Activated CD4-positive, alpha-beta T cell treated with anti-CD3 and anti-CD28 coated beads, Interleukin-2, amount 10 ng/mL, durations not matched to agents 7 days and 5 days (primary cell): ENCODE measurements around the gene ABHD17B. TPM values are rescaled to one million over a fixed set of nuclear protein-coding genes. Genes with fewer than 3 reads are reported as not detected.

Experiments used
- CTCF ChIA-PET: fragments of 350-600 bp; sonication (Branson Sonifier 250); formaldehyde crosslinking; loops from one replicate; lab custom pipeline; 2021; ENCODE audit warnings: antibody characterized with exemption; lab: Charles Lee
- POLR2A ChIA-PET: fragments of 350-600 bp; sonication (Branson Sonifier 250); formaldehyde crosslinking; loops from one replicate; lab custom pipeline; 2021; ENCODE audit warnings: antibody characterized with exemption; lab: Charles Lee
- DNase-seq: peaks from one replicate; pipeline ENCODE4 v3.0.0-alpha.2; 2020
- H3K27ac Mint-ChIP-seq: one replicate; pipeline ENCODE4 v1.8.0; 2021; ENCODE audit warnings: mild to moderate bottlenecking, moderate library complexity, mixed read lengths
- H3K27me3 Mint-ChIP-seq: one replicate; pipeline ENCODE4 v1.8.0; 2021; ENCODE audit warnings: mixed read lengths
- H3K36me3 Mint-ChIP-seq: one replicate; pipeline ENCODE4 v1.8.0; 2021; ENCODE audit warnings: low read depth, mixed read lengths
- H3K4me1 Mint-ChIP-seq: one replicate; pipeline ENCODE4 v1.8.0; 2021; ENCODE audit warnings: mixed read lengths
- H3K4me3 Mint-ChIP-seq: one replicate; pipeline ENCODE4 v1.8.0; 2021; ENCODE audit warnings: mild to moderate bottlenecking, moderate library complexity, mixed read lengths
- H3K9me3 Mint-ChIP-seq: one replicate; pipeline ENCODE4 v1.8.0; 2021; ENCODE audit warnings: mixed read lengths
- total RNA-seq, 2 experiments: library from RNA; stranded (reverse); gene quantifications; one replicate each; pipeline ENCODE4 v1.2.3, GENCODE V29; 2021

Gene ABHD17B
- total RNA-seq, 2 experiments from 2014 or later, result 21.5 to 21.6 TPM

- H3K9me3 Mint-ChIP-seq, result no peaks in the 10 kb centered on the region
- POLR2A ChIA-PET, result no interaction called here
- H3K27me3 Mint-ChIP-seq, result no peaks in the 10 kb centered on the region
- H3K4me3 Mint-ChIP-seq, result no peak overlapping the region
- no peak for DNase-seq
- no peaks in the 10 kb centered on the region for H3K4me1 Mint-ChIP-seq
- CTCF ChIA-PET, result no interaction called here
- H3K27ac Mint-ChIP-seq, result no peak overlapping the region
- H3K36me3 Mint-ChIP-seq, result peaks cover 12% of the 10 kb centered on the region
Observed at GRCh38 chr9:71929223-71929622, 18.2 kb upstream of the ABHD17B start.

- H3K27me3 Mint-ChIP-seq, result no peaks in the 10 kb centered on the region
- H3K27ac Mint-ChIP-seq, result no peak overlapping the region
- ChIA-PET POLR2A (no interaction called here), CTCF (no interaction called here)
- no peak for DNase-seq
- no peaks in the 10 kb centered on the region for H3K4me1 Mint-ChIP-seq
- no peak overlapping the region for H3K4me3 Mint-ChIP-seq
- H3K36me3 Mint-ChIP-seq, result peaks cover 12% of the 10 kb centered on the region
- no peaks in the 10 kb centered on the region for H3K9me3 Mint-ChIP-seq
Observed at GRCh38 chr9:71928806-71929205, 17.8 kb upstream of the ABHD17B start.

DNA sequence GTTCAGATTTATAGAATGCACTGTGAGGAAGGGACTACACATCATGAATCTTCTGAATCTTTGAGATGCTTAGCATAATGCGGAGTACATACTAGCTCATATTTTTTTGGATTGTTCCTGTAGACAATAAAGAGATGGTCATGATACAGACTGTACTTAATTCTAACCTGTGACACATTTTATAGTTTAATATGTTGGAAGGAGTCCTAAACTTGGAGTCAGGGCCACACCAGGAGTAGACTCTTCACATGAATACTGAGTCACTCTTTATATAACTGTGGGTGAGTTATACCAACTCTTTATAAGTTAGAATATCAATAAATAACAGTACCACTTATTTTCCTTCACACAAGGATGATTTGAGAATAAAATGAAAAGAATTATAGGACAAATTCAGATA, 17.4 kb upstream of the ABHD17B start:
- Mint-ChIP-seq H3K4me1 (no peaks in the 10 kb centered on the region), H3K27me3 (no peaks in the 10 kb centered on the region), H3K4me3 (no peak overlapping the region), H3K36me3 (peaks cover 14% of the 10 kb centered on the region), H3K27ac (no peak overlapping the region), H3K9me3 (no peaks in the 10 kb centered on the region)
- POLR2A ChIA-PET, result no interaction called here
- CTCF ChIA-PET, result interaction anchor here (0.7 kb wide), 1 partner anchor 65 kb away, joined by 3 read pairs; no protein-coding TSS in a partner anchor
- no peak for DNase-seq

DNA sequence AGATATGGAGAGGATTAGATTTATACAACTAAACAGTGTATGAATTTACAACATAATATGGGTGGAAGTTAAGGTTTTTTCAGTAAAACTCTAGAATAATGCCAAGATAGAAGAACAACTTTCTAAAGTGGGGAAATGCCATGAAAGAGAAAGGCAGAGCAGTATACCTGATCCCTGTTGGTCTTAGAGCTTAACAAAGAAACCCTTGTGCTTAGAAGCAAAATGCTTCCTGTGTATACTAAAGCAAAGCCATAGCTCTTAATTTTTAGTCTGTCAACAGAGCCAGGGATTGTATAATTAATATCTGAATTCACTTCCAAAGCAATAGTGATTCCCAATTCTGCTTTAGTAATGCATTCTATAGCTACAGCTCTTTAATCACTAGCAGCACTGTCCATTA, 14.8 kb upstream of the ABHD17B start:
- Mint-ChIP-seq H3K4me1 (peaks cover under 1% of the 10 kb centered on the region), H3K27ac (no peak overlapping the region), H3K27me3 (no peaks in the 10 kb centered on the region), H3K36me3 (peaks cover 10% of the 10 kb centered on the region), H3K4me3 (no peak overlapping the region), H3K9me3 (no peaks in the 10 kb centered on the region)
- no peak for DNase-seq
- POLR2A ChIA-PET, result interaction anchor here (0.9 kb wide), 1 partner anchor 15 kb away, joined by 3 read pairs; the partner anchor contains the start of genes ABHD17B and C9orf85
- CTCF ChIA-PET, result interaction anchor here (0.8 to 1.4 kb wide), 3 partner anchors 10 to 139 kb away, joined by 3 to 4 read pairs (median 3); no protein-coding TSS in a partner anchor

DNA sequence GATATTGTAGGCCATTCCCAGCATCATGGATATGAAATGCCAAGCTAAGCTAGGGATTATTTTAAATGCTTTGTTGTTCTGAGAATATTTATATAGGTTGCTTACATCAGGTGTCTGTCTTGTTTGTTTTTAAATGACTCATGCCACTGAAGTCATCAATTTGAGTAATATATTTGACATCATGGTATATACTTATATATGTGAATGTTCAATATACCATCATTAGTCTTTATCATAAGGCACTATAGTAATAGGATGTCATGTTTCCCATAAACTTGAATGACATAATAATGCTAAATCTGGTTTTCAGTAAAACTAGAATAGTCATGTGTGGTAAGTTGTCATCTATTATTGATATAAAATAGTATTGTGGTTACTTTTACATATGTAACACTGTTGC, 13.6 kb upstream of the ABHD17B start:
- H3K27ac Mint-ChIP-seq, result no peak overlapping the region
- CTCF ChIA-PET, result interaction anchor here (0.6 to 1.0 kb wide), 2 partner anchors 11 to 128 kb away, joined by 3 read pairs; no protein-coding TSS in a partner anchor
- H3K27me3 Mint-ChIP-seq, result no peaks in the 10 kb centered on the region
- no peaks in the 10 kb centered on the region for H3K9me3 Mint-ChIP-seq
- no peak overlapping the region for H3K4me3 Mint-ChIP-seq
- DNase-seq, result no peak
- POLR2A ChIA-PET, result no interaction called here
- peaks cover 3% of the 10 kb centered on the region for H3K4me1 Mint-ChIP-seq
- H3K36me3 Mint-ChIP-seq, result peaks cover 10% of the 10 kb centered on the region

- Mint-ChIP-seq H3K9me3 (no peaks in the 10 kb centered on the region), H3K36me3 (peaks cover 16% of the 10 kb centered on the region), H3K27ac (no peak overlapping the region), H3K4me1 (peaks cover 12% of the 10 kb centered on the region), H3K4me3 (no peak overlapping the region), H3K27me3 (no peaks in the 10 kb centered on the region)
- no peak for DNase-seq
- ChIA-PET CTCF (interaction anchor here (0.8 kb wide), 1 partner anchor 16 kb away, joined by 3 read pairs; no protein-coding TSS in a partner anchor), POLR2A (no interaction called here)
Observed at GRCh38 chr9:71921190-71921814, 10.3 kb upstream of the ABHD17B start.

- H3K9me3 Mint-ChIP-seq, result no peaks in the 10 kb centered on the region
- peaks cover 16% of the 10 kb centered on the region for H3K36me3 Mint-ChIP-seq
- no peaks in the 10 kb centered on the region for H3K27me3 Mint-ChIP-seq
- no peak for DNase-seq
- H3K4me3 Mint-ChIP-seq, result no peak overlapping the region
- ChIA-PET CTCF (interaction anchor here (0.8 to 1.1 kb wide), 2 partner anchors 16 to 17 kb away, joined by 3 read pairs; no protein-coding TSS in a partner anchor), POLR2A (no interaction called here)
- peaks cover 15% of the 10 kb centered on the region for H3K4me1 Mint-ChIP-seq
- H3K27ac Mint-ChIP-seq, result no peak overlapping the region
Observed at GRCh38 chr9:71920456-71921189, 9.6 kb upstream of the ABHD17B start.

GRCh38 chr9:71918419-71918818, 7.4 kb upstream of the ABHD17B start:
- Mint-ChIP-seq H3K27me3 (no peaks in the 10 kb centered on the region), H3K4me3 (no peak overlapping the region), H3K4me1 (peaks cover 29% of the 10 kb centered on the region), H3K36me3 (peaks cover 14% of the 10 kb centered on the region), H3K9me3 (no peaks in the 10 kb centered on the region), H3K27ac (no peak overlapping the region)
- ChIA-PET CTCF (no interaction called here), POLR2A (no interaction called here)
- DNase-seq, result no peak

DNA sequence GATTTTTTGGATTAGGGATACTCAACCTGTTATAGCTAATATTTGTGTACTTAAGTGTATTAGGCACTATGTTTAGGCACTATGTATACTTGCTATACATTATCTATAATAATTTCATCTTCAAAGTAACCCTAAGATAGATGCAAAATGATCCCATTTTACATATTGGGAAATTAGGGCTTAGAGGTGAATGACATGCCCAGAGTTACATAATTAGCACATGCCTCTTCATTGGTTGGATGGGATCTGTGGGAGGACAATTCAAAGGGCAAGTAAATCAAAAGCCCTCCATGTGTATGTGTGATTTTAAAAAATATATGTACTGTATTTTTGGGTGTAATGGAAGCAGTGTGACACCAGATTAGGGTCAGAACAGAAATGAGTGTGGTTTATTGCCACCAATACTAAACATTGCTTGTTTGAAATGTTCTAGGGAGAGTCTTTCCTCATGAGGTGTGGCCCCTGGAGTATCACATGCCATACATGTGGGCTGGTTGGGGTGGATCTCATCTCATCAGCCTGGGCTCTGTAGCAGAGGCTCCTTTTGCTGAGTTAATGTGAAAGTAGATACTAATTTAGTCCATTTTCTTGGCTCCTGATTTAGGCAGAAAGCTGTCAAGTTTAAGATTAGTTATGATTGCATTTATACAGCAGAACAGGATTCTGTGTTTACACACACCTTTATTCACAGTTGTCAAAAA, 6.0 kb upstream of the ABHD17B start:
- peaks cover 8% of the 10 kb centered on the region for H3K36me3 Mint-ChIP-seq
- no peaks in the 10 kb centered on the region for H3K9me3 Mint-ChIP-seq
- ChIA-PET CTCF (interaction anchor here (0.9 kb wide), 1 partner anchor 10 kb away, joined by 3 read pairs; no protein-coding TSS in a partner anchor), POLR2A (interaction anchor here (0.6 kb wide), 1 partner anchor 693 kb away, joined by 3 read pairs; no protein-coding TSS in a partner anchor)
- no peaks in the 10 kb centered on the region for H3K27me3 Mint-ChIP-seq
- H3K4me3 Mint-ChIP-seq, result no peak overlapping the region
- peaks cover 43% of the 10 kb centered on the region for H3K4me1 Mint-ChIP-seq
- no peak for DNase-seq
- no peak overlapping the region for H3K27ac Mint-ChIP-seq

GRCh38 chr9:71915495-71915894, 4.5 kb upstream of the ABHD17B start:
- H3K4me3 Mint-ChIP-seq, result no peak overlapping the region
- ChIA-PET POLR2A (no interaction called here), CTCF (interaction anchor here (0.6 to 1.3 kb wide), 3 partner anchors 10 to 96 kb away, joined by 3 read pairs; no protein-coding TSS in a partner anchor)
- peaks cover 11% of the 10 kb centered on the region for H3K36me3 Mint-ChIP-seq
- no peak overlapping the region for H3K27ac Mint-ChIP-seq
- peaks cover 46% of the 10 kb centered on the region for H3K4me1 Mint-ChIP-seq
- DNase-seq, result no peak
- H3K27me3 Mint-ChIP-seq, result no peaks in the 10 kb centered on the region
- H3K9me3 Mint-ChIP-seq, result no peaks in the 10 kb centered on the region

GRCh38 chr9:71911908-71912335, 929 bp upstream of the ABHD17B start:
- DNase-seq, result no peak
- Mint-ChIP-seq H3K9me3 (no peaks in the 10 kb centered on the region), H3K27me3 (no peaks in the 10 kb centered on the region), H3K36me3 (peaks cover 12% of the 10 kb centered on the region), H3K27ac (peak overlapping the region; percentile 97), H3K4me1 (peaks cover 62% of the 10 kb centered on the region), H3K4me3 (peak overlapping the region; percentile 99)
- ChIA-PET CTCF (interaction anchor here (1.1 to 2.1 kb wide), 3 partner anchors 14 to 16 kb away, joined by 3 to 6 read pairs (median 5); no protein-coding TSS in a partner anchor), POLR2A (no interaction called here)

DNA sequence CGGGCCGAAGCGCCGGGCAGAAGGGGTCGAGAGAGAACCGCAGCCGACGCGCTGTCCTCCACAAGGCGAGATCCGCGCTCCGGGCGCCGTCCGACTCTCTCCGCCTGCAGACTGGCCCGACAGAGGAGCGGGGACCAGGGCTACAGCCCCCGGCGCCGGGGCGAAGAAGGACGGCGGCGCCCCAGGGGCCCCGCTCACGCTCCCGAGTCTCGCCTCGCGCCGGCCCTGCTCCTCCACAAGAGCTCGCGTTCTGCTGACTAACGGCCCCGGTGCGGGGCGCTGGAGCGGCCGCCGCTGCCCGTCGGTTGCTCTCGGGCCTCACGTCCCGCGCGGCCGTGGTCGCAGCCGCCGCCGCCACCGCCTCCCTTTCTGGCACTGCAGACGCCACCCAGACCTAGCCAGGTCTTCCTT, 338 bp downstream of the ABHD17B start:
- DNase-seq, result no peak
- H3K36me3 Mint-ChIP-seq, result peaks cover 19% of the 10 kb centered on the region
- ChIA-PET POLR2A (interaction anchor here (0.7 kb wide), 1 partner anchor 15 kb away, joined by 3 read pairs; no protein-coding TSS in a partner anchor), CTCF (interaction anchor here (1.1 to 1.8 kb wide), 4 partner anchors 13 to 121 kb away, joined by 3 to 6 read pairs (median 3); no protein-coding TSS in a partner anchor)
- no peaks in the 10 kb centered on the region for H3K27me3 Mint-ChIP-seq
- peaks cover 61% of the 10 kb centered on the region for H3K4me1 Mint-ChIP-seq
- H3K4me3 Mint-ChIP-seq, result peak overlapping the region; percentile 99
- peak overlapping the region; percentile 97 for H3K27ac Mint-ChIP-seq
- H3K9me3 Mint-ChIP-seq, result no peaks in the 10 kb centered on the region
